Activated naive CD4-positive, alpha-beta T cell treated with anti-CD3 and anti-CD28 coated beads, Interleukin-2, amount 10 ng/mL, durations not matched to agents 7 days and 5 days (primary cell): Measurements from ENCODE around the gene CRACR2A.

ENCODE experiments used
- CTCF ChIA-PET: fragments of 350-600 bp; sonication (Branson Sonifier 250); formaldehyde crosslinking; loops from one replicate; lab custom pipeline; 2021; ENCODE audit warnings: antibody characterized with exemption; lab: Charles Lee
- DNase-seq: peaks from one replicate; pipeline ENCODE4 v3.0.0-alpha.2; 2020
- H3K27ac Mint-ChIP-seq: one replicate; pipeline ENCODE4 v1.8.0; 2021; ENCODE audit warnings: mild to moderate bottlenecking, moderate library complexity, mixed read lengths
- H3K27me3 Mint-ChIP-seq: one replicate; pipeline ENCODE4 v1.8.0; 2021; ENCODE audit warnings: mild to moderate bottlenecking, mixed read lengths
- H3K36me3 Mint-ChIP-seq: one replicate; pipeline ENCODE4 v1.8.0; 2021; ENCODE audit warnings: mixed read lengths
- H3K4me1 Mint-ChIP-seq: one replicate; pipeline ENCODE4 v1.8.0; 2021; ENCODE audit warnings: mixed read lengths
- H3K4me3 Mint-ChIP-seq: one replicate; pipeline ENCODE4 v1.8.0; 2021; ENCODE audit warnings: mild to moderate bottlenecking, moderate library complexity, mixed read lengths
- H3K9me3 Mint-ChIP-seq: one replicate; pipeline ENCODE4 v1.8.0; 2021; ENCODE audit warnings: mixed read lengths

The CRACR2A gene

DNA sequence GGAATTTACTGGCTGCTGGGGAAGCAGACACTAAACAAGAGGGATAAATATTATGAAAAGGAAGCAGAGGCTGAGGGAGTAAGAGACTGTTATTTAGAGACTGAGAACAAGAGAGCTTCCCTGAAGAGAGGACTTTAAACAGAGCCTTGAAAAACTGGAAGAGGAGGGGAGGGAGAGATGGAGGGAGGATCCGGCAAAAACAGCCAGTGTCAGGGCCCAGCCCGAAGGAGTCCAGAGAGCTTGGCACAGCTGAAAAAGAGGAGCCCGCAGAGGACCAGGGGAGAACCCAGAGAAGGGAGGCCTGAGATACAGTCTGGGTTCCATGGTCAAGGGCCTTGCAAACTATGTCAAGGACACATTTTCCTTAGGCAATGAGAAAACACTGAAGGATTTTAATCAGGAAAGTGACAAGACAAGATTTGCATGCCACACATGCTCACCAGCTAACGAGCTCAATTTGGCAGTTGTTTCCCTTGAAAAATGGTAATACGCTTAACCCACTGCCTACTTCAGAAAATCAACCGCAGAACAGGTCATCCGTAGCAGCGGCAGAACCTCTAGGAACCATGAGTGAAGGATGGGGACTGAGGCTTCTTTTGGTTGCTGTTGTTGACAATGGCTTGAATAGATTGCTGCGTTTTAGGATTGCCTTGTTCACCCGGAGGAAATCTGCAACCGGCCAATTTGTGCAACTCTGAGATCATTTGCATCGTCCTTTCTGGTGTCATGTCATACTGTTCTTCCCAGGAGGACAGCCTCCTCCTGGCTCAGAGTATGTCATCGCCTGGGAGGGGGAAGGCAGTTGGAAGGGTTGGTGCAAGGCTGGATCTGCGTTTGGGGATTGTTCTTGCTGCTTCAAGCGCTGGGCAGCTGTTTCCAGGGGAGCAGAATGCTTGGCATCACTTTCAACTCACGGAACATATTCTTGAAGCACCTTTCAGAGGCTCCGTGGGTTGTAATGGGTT lies 153.7 kb downstream of the CRACR2A start:
- DNase-seq: no peak
- CTCF ChIA-PET: no interaction called here
- no peaks in the 10 kb centered on the region for H3K36me3 Mint-ChIP-seq
- no peaks in the 10 kb centered on the region for H3K9me3 Mint-ChIP-seq
- H3K27me3 Mint-ChIP-seq: peaks cover 23% of the 10 kb centered on the region
- H3K4me1 Mint-ChIP-seq: no peaks in the 10 kb centered on the region
- H3K4me3 Mint-ChIP-seq: no peak overlapping the region
- no peak overlapping the region for H3K27ac Mint-ChIP-seq

DNA sequence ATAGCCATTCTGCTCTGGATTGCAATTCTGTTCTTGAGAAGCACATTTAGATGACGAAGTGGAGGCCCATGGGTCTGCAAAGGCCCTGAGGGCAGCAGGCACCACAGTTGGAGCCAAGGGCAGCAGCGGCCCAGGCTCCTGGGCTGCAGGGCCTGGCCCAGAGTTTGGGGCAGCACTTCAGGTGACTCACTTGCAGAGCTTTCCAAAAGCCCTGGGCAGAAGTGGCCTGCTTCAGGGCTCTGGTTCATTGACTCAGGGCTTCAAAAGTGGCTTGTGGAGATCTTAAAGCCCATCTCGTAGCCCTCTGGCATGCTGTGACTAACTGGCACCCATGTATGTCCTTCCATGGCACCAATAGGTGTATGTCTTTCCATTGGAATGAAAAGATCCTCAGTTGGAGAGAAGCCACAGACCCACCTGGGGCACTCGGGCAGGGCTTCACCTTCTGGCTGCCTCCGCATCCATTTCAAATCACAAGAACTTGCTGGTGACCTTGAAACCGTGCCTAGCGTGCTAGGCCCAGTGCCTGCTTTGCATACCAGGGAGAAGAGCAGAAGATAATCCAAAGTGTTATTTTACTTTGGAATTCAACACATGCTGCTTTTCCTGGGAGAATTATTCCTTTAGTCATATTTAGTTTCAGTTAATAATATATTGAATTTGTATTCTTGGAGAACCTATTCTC lies 155.2 kb downstream of the CRACR2A start:
- H3K4me3 Mint-ChIP-seq: no peak overlapping the region
- H3K36me3 Mint-ChIP-seq: no peaks in the 10 kb centered on the region
- CTCF ChIA-PET: no interaction called here
- no peak overlapping the region for H3K27ac Mint-ChIP-seq
- peaks cover 23% of the 10 kb centered on the region for H3K27me3 Mint-ChIP-seq
- H3K4me1 Mint-ChIP-seq: no peaks in the 10 kb centered on the region
- DNase-seq: no peak
- H3K9me3 Mint-ChIP-seq: no peaks in the 10 kb centered on the region

DNA sequence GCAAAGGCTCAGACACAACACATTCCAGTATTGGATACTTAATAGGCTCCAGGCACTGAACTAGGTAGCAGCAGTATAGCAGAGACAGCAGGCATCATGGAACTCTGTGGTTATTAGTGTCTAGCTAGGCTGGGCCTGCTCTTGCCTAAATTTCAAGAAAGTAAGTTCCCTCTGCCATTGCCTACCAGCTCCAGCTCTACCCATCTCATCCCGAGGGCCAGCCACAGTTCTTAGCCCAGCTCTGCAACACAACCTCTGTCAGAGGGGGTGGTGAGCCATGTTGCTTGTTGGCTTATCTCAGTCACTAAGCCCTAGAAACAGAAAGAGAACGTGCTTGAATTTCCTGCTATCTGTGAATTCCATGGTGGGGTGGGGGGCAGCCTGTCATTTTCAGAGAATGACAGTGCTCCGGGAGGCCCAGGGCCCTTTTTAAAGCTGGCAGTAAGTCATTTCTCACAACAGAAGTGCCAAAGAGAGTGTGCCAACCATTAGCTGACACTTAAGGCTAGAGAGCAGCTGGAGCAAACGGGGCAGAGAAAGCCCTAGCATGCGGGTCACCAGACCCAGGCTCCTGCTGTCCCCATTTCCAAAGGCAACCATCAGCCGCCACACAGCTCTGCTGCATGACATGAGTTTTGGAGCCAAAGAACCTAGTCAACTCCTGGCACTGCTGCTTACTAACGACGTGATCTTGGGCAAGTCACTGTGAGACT lies 156.1 kb downstream of the CRACR2A start:
- H3K27ac Mint-ChIP-seq: no peak overlapping the region
- peaks cover 27% of the 10 kb centered on the region for H3K27me3 Mint-ChIP-seq
- H3K9me3 Mint-ChIP-seq: no peaks in the 10 kb centered on the region
- H3K4me3 Mint-ChIP-seq: no peak overlapping the region
- H3K4me1 Mint-ChIP-seq: no peaks in the 10 kb centered on the region
- DNase-seq: no peak
- CTCF ChIA-PET: no interaction called here
- no peaks in the 10 kb centered on the region for H3K36me3 Mint-ChIP-seq

DNA sequence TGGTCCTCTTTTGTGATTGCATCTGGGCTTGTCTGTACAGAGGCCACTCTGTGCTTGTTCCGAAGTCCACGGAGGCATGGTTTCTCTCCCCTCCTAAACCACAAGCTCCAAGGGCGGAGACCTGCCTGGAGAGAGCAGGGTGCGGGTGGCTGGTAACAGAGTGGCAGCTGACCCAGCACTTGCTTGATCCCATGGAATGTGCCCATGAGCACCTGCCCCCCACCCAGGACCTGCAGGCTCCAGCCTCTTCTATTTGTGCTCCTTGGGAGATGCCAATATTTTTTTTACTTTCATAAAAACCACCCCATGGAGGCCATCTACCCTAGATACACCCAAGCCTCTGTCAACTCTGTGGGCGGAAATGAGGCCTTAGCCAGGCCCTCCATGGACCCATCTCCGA lies 157.2 kb downstream of the CRACR2A start:
- CTCF ChIA-PET: no interaction called here
- H3K27me3 Mint-ChIP-seq: peaks cover 29% of the 10 kb centered on the region
- no peaks in the 10 kb centered on the region for H3K36me3 Mint-ChIP-seq

DNA sequence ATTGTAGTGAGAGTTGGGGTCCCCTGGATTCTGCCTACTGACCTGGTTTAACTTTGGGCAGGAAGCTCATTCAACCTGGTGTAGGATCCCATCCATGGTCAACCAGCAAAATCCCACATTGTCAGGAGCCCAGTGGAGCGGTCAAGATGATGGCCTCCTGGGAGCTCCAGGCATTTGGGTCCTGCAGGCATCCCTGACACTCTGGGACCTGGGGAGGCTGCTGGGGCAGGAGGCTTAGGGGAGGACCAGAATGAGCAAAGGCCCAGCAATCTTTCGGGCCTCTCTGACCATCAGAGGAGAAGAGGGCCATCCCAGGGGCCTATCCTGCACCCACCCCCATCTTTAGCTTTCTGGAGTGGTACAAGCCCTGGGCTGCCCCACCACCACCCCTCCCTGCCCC lies 157.9 kb downstream of the CRACR2A start:
- DNase-seq: no peak
- CTCF ChIA-PET: no interaction called here

More for the DNA sequence above, 157.2 kb downstream of the CRACR2A start:
- H3K4me1 Mint-ChIP-seq: no peaks in the 10 kb centered on the region
- H3K27ac Mint-ChIP-seq: no peak overlapping the region
- no peaks in the 10 kb centered on the region for H3K9me3 Mint-ChIP-seq
- no peak overlapping the region for H3K4me3 Mint-ChIP-seq
- no peak for DNase-seq

DNA sequence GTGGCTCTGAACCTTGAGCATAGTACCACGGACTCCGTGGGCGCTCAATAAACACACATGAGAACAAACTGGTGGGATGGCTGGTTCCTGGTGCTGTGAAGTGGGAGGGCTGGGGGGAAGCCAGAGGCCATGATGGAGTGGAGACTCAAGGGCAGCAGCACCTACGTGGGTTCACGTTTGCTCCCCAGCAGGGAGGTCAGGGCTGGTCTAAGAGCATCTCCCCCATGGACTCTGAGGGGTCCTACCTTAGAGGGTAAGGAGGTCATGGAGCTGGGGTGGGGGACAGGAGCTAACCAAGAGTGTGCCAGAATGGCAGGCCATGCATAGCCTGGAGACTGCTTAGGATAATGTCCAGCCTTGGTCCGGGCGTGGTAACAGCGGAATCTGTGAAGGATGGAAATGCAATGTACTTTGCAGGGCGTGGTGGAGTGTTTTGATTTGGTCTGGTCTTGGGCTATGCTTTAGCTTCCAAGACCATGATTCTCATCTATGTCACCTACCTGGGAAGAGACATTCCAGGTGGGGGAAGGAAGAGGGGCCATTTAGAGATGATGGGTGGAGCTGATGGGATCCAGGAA lies 158.9 kb downstream of the CRACR2A start:
- H3K4me3 Mint-ChIP-seq: no peak overlapping the region
- peaks cover 30% of the 10 kb centered on the region for H3K27me3 Mint-ChIP-seq
- no peak for DNase-seq
- H3K36me3 Mint-ChIP-seq: no peaks in the 10 kb centered on the region
- H3K27ac Mint-ChIP-seq: no peak overlapping the region
- CTCF ChIA-PET: no interaction called here
- H3K9me3 Mint-ChIP-seq: no peaks in the 10 kb centered on the region
- H3K4me1 Mint-ChIP-seq: no peaks in the 10 kb centered on the region

More for the DNA sequence above, 157.9 kb downstream of the CRACR2A start:
- no peaks in the 10 kb centered on the region for H3K9me3 Mint-ChIP-seq
- no peak overlapping the region for H3K4me3 Mint-ChIP-seq
- no peaks in the 10 kb centered on the region for H3K4me1 Mint-ChIP-seq
- H3K27me3 Mint-ChIP-seq: peaks cover 31% of the 10 kb centered on the region
- H3K27ac Mint-ChIP-seq: no peak overlapping the region
- H3K36me3 Mint-ChIP-seq: no peaks in the 10 kb centered on the region

DNA sequence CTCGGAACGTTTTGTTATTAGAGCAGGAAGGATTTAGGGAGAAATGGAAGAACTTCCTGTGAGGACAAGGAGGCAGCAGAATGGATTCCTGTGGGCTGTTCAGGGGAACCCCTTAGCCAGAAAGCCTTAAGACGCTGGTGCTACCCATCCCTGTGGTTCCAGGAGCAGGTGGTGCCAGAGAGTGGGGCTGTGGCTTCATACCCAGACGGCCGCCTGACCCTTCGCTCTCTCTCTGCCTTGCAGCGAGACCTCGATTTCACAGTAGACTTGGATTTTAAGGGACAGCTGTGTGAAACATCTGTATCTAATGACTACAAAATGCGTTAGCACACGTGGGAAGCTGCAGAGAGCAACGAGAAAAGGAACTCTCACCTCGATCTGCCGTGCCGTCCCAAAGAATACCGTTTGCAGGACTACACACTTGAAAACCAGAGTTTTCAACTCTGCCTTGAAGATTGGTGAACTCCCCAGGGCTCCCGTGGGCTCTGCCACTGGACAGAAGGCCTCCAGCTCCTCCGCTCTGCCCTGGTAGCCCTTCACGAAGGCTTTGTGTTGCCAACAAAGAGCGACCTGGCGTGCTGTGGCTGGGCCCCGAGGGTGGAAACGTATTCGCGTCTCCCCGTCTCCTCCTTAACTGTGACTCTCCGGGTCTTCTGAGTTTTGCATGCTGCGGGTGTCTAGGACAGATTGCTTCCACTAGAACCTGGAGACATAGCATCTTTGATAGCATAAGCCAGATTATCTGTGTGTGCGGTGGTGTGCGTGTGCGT lies 159.9 kb downstream of the CRACR2A start:
- Mint-ChIP-seq H3K27ac (no peak overlapping the region), H3K9me3 (no peaks in the 10 kb centered on the region), H3K4me3 (no peak overlapping the region), H3K4me1 (no peaks in the 10 kb centered on the region), H3K36me3 (no peaks in the 10 kb centered on the region), H3K27me3 (peaks cover 30% of the 10 kb centered on the region)
- CTCF ChIA-PET: no interaction called here
- no peak for DNase-seq

DNA sequence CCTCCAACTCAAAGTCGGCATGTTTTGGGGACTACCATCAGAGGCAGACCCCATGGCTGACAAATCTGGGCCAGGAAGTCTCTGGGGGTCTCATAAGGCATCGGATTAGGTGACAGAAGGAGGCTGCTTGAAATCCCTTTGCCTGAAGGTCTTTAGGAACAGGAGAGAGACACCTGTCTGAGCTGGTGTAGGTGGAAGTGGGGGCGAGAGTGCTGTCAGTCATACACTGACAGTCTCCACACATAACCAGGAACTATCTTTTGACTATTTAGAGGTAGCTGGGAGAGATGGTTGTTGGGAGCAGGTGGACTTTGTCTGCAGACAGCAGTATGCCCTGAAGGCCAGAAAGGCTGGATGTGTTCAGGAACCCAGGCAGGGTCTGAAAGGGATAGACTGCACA lies 163.2 kb downstream of the CRACR2A start:
- no peak overlapping the region for H3K27ac Mint-ChIP-seq
- H3K4me1 Mint-ChIP-seq: no peaks in the 10 kb centered on the region
- no peaks in the 10 kb centered on the region for H3K9me3 Mint-ChIP-seq
- no peak overlapping the region for H3K4me3 Mint-ChIP-seq
- no peaks in the 10 kb centered on the region for H3K36me3 Mint-ChIP-seq
- DNase-seq: no peak
- CTCF ChIA-PET: no interaction called here
- H3K27me3 Mint-ChIP-seq: peaks cover 33% of the 10 kb centered on the region

DNA sequence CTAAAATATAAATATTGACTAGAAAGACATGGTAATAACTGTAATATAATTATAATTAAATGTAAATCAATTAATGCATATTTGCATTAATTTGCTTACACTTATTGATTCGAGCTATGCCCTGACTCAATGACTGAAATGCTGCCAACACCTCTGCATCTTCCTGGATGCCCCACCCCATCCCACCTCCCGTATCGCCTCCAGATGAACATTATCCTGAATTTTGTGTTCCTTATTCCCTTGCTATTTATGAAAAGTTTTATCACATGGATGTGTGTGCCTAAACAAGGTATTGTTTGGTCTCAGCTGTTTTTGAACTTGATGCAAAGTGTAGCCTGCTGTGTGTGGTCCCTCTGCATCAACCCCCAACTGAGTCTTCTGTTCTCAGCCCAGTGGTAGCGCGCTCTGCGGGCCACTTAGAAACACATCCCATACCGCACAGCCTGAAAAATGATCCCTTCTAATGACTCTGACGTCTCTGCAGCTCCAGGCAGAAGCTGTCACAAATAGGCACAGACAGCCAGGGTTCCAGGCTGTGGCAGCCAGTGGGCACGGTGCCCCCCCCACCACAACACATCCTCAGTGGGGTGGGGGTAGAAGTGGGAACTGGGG lies 165.4 kb downstream of the CRACR2A start:
- Mint-ChIP-seq H3K27ac (no peak overlapping the region), H3K36me3 (no peaks in the 10 kb centered on the region), H3K4me1 (no peaks in the 10 kb centered on the region), H3K9me3 (no peaks in the 10 kb centered on the region), H3K4me3 (no peak overlapping the region), H3K27me3 (peaks cover 33% of the 10 kb centered on the region)
- no peak for DNase-seq
- CTCF ChIA-PET: no interaction called here

DNA sequence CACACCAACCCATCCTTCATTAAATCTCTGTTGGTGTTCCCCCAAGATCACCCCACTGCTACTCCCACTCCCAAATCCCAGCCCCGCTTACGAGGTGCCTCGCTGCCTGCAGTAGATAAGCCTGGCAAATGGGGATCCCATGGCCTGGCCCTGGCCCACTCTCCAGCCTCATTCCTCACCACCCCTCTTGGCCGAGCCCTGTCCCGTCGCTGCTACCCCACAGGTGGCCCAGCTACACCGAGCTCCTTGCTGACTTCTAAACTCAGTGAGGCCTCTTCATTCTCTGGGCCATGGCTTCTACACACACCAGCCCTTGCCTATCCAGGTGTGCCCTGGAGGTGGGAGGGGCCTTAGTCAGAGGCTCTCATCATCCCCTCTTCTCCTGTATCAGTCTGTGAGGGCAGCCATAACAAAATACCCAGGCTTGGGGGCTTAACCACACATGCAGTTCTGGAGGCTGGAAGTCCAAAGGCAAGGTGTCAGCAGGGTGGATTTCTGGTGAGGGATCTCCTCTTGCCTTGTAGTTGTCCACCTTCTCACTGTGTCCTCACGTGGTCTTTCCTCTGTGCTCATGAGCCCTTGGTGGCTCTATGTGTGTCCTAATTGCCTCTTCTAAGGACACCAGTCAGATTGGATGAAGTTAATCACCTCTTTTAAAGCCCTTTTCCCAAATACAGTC lies 169.1 kb downstream of the CRACR2A start:
- no peaks in the 10 kb centered on the region for H3K9me3 Mint-ChIP-seq
- CTCF ChIA-PET: no interaction called here
- H3K36me3 Mint-ChIP-seq: no peaks in the 10 kb centered on the region
- H3K4me1 Mint-ChIP-seq: no peaks in the 10 kb centered on the region
- H3K27ac Mint-ChIP-seq: no peak overlapping the region
- DNase-seq: no peak
- no peak overlapping the region for H3K4me3 Mint-ChIP-seq
- H3K27me3 Mint-ChIP-seq: peaks cover 20% of the 10 kb centered on the region

DNA sequence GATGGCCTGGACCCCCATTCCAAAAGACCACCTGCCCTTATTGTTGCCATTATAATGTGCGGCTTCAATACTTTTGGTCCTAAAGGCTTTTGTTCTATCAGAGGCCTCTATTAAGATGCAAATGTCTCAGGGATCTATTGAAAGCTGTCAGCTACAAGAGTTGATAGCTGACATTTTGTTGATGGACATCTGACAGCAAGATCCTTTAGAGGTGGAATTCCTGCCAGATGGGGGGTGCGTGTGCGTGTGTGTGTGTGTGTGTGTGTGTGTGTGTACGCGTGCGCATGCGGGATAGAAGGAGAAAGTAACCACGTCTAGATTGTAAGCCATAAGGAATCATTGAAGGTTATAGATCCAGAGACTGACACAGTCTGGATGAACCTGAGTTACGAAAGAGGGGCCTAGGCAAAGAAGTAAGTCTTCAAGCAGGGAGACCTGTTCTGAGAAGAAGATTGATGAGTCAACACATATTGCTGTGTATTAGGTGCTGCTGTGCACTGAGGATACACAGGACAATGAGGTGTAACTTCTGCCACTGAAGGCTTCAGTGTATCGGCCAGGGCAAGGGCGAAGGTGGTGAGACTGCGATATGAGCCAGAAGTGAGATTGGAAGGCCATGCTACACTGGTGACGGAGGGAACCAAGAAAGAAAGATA lies 172.7 kb downstream of the CRACR2A start:
- Mint-ChIP-seq H3K27ac (no peak overlapping the region), H3K4me1 (no peaks in the 10 kb centered on the region), H3K36me3 (no peaks in the 10 kb centered on the region), H3K9me3 (no peaks in the 10 kb centered on the region), H3K4me3 (no peak overlapping the region), H3K27me3 (no peaks in the 10 kb centered on the region)
- DNase-seq: no peak
- CTCF ChIA-PET: no interaction called here

DNA sequence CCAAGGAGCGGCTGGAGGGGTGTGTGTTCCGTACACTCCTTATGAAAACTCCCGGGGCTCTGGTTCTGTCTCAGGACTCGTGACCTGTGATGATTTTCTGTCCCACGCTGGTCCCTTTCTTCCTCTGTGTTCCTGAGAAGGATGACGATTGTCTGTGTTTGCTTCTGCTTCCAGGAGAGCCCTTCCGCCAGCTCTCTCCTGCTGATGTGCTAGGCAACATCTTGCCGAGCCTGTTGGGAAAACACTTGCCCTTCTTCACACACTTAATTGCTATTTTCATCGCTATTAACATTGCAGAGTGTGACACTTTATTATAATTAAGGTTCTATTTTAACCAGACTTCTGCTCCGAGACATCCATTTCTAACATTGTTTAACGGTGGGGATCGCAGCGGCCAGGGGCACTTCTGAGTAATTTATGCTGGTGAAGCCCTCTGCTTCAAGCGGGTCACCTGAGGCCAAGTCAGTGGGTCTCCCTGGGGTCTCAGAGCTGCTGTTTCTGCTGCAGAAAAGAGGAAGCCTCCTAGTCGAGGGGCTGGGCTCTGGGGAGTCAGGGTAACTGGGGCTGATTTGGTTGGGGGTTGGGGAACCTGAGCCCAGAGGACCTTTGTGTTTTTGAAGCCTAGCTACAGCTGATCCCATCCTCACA lies 173.3 kb downstream of the CRACR2A start:
- Mint-ChIP-seq H3K4me3 (no peak overlapping the region), H3K27me3 (peaks cover 6% of the 10 kb centered on the region), H3K4me1 (no peaks in the 10 kb centered on the region), H3K36me3 (no peaks in the 10 kb centered on the region), H3K27ac (no peak overlapping the region), H3K9me3 (no peaks in the 10 kb centered on the region)
- DNase-seq: no peak
- CTCF ChIA-PET: no interaction called here
